DND-41 (cell line): Measurements from ENCODE around the gene AGAP1.

Experiments used
- ATAC-seq: fragments of 200-7000 bp; cut with Tn5 transposase; 3 replicates; pipeline ENCODE4 v1.9.1; 2021; ENCODE audit warnings: low read depth; ENCODE audit not compliant: insufficient read depth
- DNase-seq: peaks from one replicate; pipeline ENCODE4 v3.0.0-alpha.2; 2020
- H2AFZ ChIP-seq: 2 replicates; pipeline ENCODE4 v1.6.0; 2012; ENCODE audit warnings: low read depth, low read length
- H3K27ac ChIP-seq: 2 replicates; pipeline ENCODE4 v1.5.1; 2012; ENCODE audit warnings: low read length, inconsistent platforms
- H3K27me3 ChIP-seq: fragments of 200-600 bp; sonication (generic); 2 replicates; pipeline ENCODE4 v1.6.0; 2012; ENCODE audit warnings: low read length, mild to moderate bottlenecking, inconsistent platforms; ENCODE audit not compliant: insufficient read depth, poor library complexity
- H3K36me3 ChIP-seq: 2 replicates; pipeline ENCODE4 v1.5.1; 2012; ENCODE audit warnings: low read length, inconsistent platforms; ENCODE audit not compliant: insufficient read depth
- H3K4me1 ChIP-seq: 2 replicates; pipeline ENCODE4 v1.5.1; 2012; ENCODE audit warnings: mild to moderate bottlenecking, low read length; ENCODE audit not compliant: insufficient read depth
- H3K4me2 ChIP-seq: 2 replicates; pipeline ENCODE4 v1.6.0; 2012; ENCODE audit warnings: mild to moderate bottlenecking, moderate library complexity, low read length, inconsistent platforms; ENCODE audit not compliant: insufficient read depth
- H3K4me3 ChIP-seq, 2 experiments: fragments of 200-600 bp in 1 of 2; shearing (Covaris generic) in 1 of 2; 2 replicates each; pipeline ENCODE4 v1.5.1; 2012 to 2016; ENCODE audit warnings: inconsistent platforms in 2 of 2, low read length in 2 of 2, mild to moderate bottlenecking in 2 of 2, low read depth in 1 of 2, moderate library complexity in 1 of 2
- H3K79me2 ChIP-seq: 2 replicates; pipeline ENCODE4 v1.6.0; 2012; ENCODE audit warnings: low read length, inconsistent platforms; ENCODE audit not compliant: insufficient read depth
- H3K9ac ChIP-seq: 2 replicates; pipeline ENCODE4 v1.6.0; 2012; ENCODE audit warnings: low read depth, mild to moderate bottlenecking, inconsistent platforms, low read length, moderate library complexity
- H3K9me3 ChIP-seq: 2 replicates; pipeline ENCODE4 v1.5.1; 2012; ENCODE audit warnings: low read length, moderate library complexity, mild to moderate bottlenecking, inconsistent platforms; ENCODE audit not compliant: insufficient read depth, severe bottlenecking
- H4K20me1 ChIP-seq: 2 replicates; pipeline ENCODE4 v1.6.0; 2012; ENCODE audit warnings: low read length; ENCODE audit not compliant: insufficient read depth
- EZH2 ChIP-seq: IDR thresholded peaks from 3 replicates; pipeline ENCODE4 v1.6.1; 2012; ENCODE audit warnings: borderline replicate concordance, low read depth, mild to moderate bottlenecking, moderate library complexity, low read length, inconsistent platforms; ENCODE audit not compliant: severe bottlenecking
- TF ChIP-seq, protein P1 (sequence below): IDR thresholded peaks from 2 replicates; pipeline ENCODE4 v1.5.1; 2012; ENCODE audit warnings: borderline replicate concordance, low read length, moderate library complexity, mild to moderate bottlenecking; ENCODE audit not compliant: poor library complexity, severe bottlenecking; ENCODE audit errors: extremely low read depth

AGAP1 gene

DNA sequence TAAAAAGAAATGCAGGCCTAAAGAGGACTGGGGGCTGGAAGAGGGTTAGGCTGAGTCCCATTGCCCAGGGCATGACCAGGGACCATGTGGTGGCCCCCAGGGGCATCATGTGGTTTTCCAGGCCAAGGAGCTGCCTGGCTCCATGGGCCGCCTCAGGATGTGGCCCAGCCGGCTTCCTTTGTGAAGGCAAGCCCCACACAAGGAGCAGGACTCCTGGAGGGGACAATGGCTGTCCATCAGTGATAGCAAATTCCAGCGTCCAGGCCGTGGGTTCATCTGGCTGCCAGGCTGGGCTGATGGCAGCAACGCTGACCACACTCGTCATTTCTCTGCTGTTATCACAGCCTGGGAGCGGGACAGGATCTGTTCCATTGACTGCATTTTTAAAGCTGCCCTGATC, 591.8 kb downstream of the AGAP1 start:
- Histone ChIP-seq H4K20me1 (no peaks in the 10 kb centered on the region), H3K4me2 (no peak overlapping the region), H3K27me3 (no peaks in the 10 kb centered on the region), H3K79me2 (no peaks in the 10 kb centered on the region), H3K9ac (no peak overlapping the region), H3K27ac (no peak overlapping the region), H3K4me1 (no peaks in the 10 kb centered on the region), H3K4me3 (no peak overlapping the region), H2AFZ (no peak overlapping the region), H3K36me3 (no peaks in the 10 kb centered on the region), H3K9me3 (no peaks in the 10 kb centered on the region)
- no peak for ATAC-seq
- no peak for TF ChIP-seq EZH2
- TF ChIP-seq, protein P1, sequence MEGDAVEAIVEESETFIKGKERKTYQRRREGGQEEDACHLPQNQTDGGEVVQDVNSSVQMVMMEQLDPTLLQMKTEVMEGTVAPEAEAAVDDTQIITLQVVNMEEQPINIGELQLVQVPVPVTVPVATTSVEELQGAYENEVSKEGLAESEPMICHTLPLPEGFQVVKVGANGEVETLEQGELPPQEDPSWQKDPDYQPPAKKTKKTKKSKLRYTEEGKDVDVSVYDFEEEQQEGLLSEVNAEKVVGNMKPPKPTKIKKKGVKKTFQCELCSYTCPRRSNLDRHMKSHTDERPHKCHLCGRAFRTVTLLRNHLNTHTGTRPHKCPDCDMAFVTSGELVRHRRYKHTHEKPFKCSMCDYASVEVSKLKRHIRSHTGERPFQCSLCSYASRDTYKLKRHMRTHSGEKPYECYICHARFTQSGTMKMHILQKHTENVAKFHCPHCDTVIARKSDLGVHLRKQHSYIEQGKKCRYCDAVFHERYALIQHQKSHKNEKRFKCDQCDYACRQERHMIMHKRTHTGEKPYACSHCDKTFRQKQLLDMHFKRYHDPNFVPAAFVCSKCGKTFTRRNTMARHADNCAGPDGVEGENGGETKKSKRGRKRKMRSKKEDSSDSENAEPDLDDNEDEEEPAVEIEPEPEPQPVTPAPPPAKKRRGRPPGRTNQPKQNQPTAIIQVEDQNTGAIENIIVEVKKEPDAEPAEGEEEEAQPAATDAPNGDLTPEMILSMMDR, result no peak
- no peak for DNase-seq

DNA sequence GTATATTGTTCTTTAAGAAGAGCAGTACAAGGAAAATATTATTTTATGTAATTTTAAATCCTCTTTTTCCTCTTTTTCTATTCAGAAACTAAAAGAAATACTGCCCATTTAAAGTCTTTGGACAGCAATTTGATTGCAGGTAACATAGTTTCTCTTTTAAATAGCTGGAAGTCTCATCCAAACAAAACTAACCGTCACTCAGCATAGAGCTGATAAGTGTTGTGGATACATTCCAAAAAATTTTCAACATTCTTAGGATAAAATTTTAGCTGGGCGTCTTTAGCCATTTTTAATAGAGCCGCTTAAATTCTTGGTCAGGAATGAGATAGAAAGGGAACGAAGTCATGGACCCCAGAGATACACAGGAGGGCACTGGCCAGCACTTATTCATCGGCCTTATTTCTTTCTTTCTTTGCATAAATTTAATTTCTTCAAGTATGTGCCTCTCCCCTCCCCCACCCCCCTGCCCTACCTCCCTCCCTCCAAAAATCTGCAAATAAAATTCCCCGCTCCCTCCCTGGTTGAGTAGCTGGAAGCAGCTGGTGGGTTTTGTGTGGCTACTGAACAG, 592.6 kb downstream of the AGAP1 start:
- H3K4me3 ChIP-seq, result no peak overlapping the region
- TF ChIP-seq, protein P1, result no peak
- no peak for TF ChIP-seq EZH2
- H3K4me2 ChIP-seq, result no peak overlapping the region
- no peak for ATAC-seq
- H3K36me3 ChIP-seq, result no peaks in the 10 kb centered on the region
- no peaks in the 10 kb centered on the region for H3K4me1 ChIP-seq
- DNase-seq, result no peak
- no peaks in the 10 kb centered on the region for H3K9me3 ChIP-seq
- H3K9ac ChIP-seq, result no peak overlapping the region
- no peak overlapping the region for H3K27ac ChIP-seq
- no peaks in the 10 kb centered on the region for H3K79me2 ChIP-seq
- H3K27me3 ChIP-seq, result no peaks in the 10 kb centered on the region
- no peak overlapping the region for H2AFZ ChIP-seq
- no peaks in the 10 kb centered on the region for H4K20me1 ChIP-seq

DNA sequence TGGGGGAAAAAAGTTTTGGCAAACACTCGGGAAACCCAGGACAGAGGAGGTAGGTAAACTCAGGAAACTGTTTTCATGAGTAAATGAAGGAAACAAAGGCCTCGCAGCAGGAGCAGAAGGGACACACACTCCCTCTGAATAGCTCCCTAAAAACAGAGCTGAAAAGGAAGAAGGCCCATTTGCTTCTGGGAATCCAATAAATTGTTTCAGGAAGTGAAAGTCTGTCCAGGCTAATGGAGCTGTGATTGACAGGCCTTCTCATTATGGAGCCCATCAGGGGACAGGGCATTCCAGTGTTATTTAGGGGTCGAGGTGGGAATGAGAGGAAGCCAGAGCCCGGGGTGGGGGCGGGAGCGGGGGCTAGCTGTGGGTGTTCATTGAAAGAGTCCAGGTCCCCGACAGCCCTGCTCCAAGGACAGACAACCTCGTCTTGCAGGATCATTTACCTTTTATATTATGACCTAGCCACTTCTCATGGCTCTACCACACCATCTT, 593.2 kb downstream of the AGAP1 start:
- H3K27me3 ChIP-seq, result no peaks in the 10 kb centered on the region
- no peaks in the 10 kb centered on the region for H3K4me1 ChIP-seq
- no peak overlapping the region for H3K27ac ChIP-seq
- H3K36me3 ChIP-seq, result no peaks in the 10 kb centered on the region
- H3K4me2 ChIP-seq, result no peak overlapping the region
- DNase-seq (no peak), ATAC-seq (no peak)
- no peak overlapping the region for H2AFZ ChIP-seq
- no peak for TF ChIP-seq EZH2
- TF ChIP-seq, protein P1, result no peak
- no peaks in the 10 kb centered on the region for H3K9me3 ChIP-seq
- no peaks in the 10 kb centered on the region for H4K20me1 ChIP-seq
- H3K79me2 ChIP-seq, result no peaks in the 10 kb centered on the region
- H3K9ac ChIP-seq, result no peak overlapping the region
- H3K4me3 ChIP-seq, result no peak overlapping the region
